ENCODE results near the gene MLYCD.

The MLYCD gene

DNA sequence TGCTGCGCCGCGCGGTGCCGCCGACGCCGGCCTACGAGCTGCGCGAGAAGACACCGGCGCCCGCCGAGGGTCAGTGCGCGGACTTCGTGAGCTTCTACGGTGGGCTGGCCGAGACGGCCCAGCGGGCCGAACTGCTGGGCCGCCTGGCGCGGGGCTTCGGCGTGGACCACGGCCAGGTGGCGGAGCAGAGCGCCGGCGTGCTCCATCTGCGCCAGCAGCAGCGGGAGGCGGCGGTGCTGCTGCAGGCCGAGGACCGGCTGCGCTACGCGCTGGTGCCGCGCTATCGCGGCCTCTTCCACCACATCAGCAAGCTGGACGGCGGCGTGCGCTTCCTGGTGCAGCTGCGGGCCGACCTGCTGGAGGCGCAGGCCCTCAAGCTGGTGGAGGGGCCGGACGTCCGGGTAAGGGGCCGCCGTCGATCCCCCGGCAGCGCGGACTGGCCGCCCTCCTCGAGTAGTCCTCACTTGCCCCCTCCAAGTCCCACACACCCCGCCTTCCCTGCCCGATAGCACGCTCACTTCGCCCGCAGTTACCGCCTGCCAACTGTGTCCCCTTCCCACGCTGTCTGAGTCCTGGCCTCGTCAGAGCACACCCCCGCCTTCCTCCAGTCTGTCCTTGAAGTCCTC is 470 bp downstream of the MLYCD start:
- no peak for FAIRE-seq
- DNase-seq (ENCODE audit: low spot score), result peak; percentile 4

DNA sequence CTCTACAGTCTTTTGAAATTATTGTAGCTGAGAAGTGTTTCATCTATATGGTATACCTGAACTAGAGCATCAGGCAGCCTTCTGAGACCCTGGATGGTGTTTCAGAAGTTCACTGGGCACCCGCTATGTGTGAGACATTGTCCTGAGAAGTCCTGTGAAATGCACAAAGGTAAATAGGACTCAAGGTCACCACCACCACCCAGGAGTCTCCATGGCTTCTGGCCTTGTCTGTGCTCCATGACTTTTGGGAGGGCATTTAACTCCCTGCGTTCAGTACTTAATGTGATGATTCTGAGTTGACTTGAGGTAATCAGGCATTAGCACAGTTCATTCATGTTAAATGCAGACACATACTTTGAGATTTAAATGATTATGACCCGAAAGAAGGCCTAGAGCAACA is 1.1 kb downstream of the MLYCD start:
- FAIRE-seq (no peak), DNase-seq (ENCODE audit: low spot score) (no peak)

DNA sequence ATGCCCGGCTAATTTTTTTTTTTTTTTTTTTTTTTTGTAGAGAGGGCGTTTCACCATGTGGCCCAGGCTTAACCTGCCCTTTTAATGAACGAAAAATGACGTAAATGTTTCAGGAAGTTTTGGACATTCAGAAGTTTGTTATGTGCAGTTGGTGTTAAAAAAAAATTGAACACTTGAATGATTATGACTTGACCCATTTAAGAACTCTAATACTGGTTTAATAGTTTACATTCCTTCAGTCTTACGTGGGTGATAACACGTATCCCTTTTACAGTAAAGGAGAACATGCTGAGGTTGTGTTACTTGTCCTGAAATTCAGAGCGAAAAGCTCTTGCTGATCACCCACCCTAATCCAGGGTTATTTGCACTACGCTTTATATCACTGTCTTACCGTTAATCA is 1.7 kb downstream of the MLYCD start:
- FAIRE-seq, result no peak
- peak; percentile 37 for DNase-seq (ENCODE audit: low spot score)

DNA sequence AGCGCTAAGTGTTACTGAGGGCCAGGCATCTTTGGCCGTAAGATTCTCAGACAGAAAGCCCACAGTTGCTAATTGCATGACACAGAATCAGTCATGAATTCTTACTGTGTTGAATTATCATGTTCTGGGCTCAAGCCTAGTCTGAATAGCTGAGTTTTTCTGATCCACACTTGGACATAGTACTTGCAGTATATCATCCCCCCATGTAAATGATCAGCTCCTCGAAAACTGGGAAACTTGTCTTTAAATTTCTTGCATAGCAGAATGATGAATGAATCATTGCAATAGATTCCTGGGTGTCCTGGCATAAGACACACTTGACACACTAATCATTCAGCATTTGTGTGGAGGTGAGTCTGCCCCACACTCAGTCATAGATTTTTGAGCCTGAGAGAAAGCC is 2.2 kb downstream of the MLYCD start:
- DNase-seq (ENCODE audit: low spot score) (peak; percentile 46), FAIRE-seq (no peak)

DNA sequence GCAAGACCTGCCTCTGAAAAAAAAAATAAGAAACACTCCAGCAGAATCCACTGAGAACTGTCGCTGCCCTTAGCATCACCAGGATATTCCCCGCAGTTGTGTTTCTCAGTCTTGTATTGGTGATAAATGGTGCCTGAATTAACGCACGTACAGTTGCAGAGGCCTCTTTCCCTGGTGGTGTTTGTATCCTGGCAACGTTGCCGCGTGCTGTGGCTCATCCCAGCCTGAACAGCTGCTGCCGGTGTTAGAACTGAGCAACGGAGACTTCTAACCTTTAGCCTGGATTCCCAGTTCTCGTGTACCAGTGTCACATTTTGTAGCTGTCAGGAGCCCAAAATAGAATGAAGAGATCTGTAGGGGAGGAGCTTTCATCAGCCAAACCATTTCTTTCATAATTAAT is 4.8 kb downstream of the MLYCD start:
- DNase-seq (ENCODE audit: low spot score), result no peak
- no peak for FAIRE-seq

DNA sequence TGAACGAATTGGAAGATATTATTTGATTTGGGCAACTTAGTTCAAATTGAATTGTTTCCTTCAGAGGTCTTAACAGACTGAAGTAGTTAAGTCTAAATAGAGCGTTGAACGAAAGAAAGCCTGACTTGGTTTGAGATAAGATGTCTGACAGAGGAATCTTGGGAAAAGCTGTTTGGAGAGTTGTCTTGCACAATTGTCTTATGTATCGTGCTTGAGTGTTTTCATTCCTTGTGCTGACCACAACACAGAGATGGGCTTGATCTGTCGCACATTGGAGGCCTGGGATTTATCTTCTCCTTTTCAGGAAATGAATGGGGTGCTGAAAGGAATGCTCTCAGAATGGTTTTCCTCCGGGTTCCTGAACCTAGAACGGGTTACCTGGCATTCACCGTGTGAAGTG is 7.8 kb downstream of the MLYCD start:
- no peak for FAIRE-seq

DNA sequence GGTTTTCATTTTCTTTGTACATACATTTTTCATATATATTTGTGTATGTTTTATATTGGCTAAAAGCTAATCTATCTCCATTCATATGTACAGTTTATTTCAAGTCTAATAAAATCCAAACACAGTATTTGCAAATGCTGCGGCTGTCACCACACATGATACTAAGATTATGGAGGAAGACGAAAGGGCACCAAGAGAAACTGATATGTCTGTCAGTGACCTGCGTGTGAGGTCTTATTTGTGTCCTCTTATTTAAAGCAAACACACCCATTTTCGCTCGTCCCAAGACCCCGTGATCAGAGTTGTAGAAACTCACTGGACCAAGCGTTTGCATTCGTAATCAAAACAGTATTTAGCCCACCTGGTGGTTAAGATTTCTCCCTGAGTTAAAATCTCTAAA is 8.2 kb downstream of the MLYCD start:
- no peak for DNase-seq (ENCODE audit: low spot score)
- no peak for FAIRE-seq

More for the DNA sequence above, 7.8 kb downstream of the MLYCD start:
- DNase-seq (ENCODE audit: low spot score), result no peak

- DNase-seq (ENCODE audit: low spot score) (no peak), FAIRE-seq (no peak)
These were observed 8.8 kb downstream of the MLYCD start for GRCh38 chr16:83907631-83908250.

DNA sequence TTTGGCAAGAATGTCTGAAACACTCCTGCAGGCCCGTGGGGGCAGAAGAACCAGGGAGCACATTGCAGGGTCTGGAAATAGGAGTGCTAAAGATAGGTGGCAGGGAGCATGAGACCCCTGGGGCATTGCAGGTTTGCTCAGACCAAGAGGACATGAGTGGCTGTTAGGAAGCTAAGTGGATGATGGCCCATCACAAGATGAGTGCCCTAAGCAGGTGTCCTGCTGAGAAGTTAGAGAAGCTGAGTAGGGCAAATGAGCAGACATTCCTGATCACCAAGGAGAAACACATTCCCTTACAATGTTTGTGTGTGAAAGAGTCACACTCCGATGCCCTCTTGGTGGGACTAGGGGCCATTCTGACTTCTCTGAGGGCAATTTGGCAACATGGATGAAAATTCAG is 9.9 kb downstream of the MLYCD start:
- DNase-seq (ENCODE audit: low spot score), result no peak
- no peak for FAIRE-seq

GRCh38 chr16:83911290-83911689 is 12.4 kb downstream of the MLYCD start:
- no peak for FAIRE-seq
- no peak for DNase-seq (ENCODE audit: low spot score)

DNA sequence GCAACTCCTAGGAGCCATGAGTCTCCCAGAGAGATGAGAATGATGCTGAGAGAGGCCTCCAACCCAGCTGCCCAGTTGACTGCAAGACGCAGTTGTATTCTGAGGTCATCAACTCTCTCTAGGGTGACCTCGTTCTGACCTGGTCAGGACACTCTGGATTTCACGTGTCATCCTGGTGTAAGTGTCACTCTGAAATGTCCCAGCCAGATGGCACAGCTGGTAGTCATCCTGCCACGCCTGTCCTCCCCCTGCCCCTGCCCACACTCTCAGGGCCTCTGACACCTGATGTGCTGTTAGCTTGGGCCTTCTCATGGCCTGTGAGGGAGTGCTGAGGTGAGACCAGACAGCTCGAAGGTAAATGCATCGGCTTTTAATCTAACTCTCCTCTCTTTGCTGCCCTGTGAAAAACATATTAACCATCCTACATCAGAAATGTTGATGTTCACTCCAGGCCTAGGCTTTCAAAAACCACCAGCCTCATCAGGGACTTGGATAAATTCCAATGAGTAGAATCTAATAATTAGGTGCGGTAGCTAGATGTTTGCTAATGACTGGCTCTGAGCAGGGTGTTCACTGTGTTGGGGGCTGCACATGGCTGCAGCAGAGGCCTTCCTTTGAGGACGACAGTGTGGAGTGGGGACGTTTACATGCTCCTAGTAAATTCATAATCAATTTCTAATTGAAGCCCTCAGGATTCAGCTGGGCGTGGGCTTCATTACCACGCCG is 13.8 kb downstream of the MLYCD start:
- FAIRE-seq, result no peak
- DNase-seq (ENCODE audit: low spot score), result no peak

- no peak for FAIRE-seq
These were observed 14.3 kb downstream of the MLYCD start for GRCh38 chr16:83913245-83913633.

GRCh38 chr16:83914091-83914710 is 15.3 kb downstream of the MLYCD start:
- DNase-seq (ENCODE audit: low spot score) (no peak), FAIRE-seq (no peak)

More at GRCh38 chr16:83913245-83913633, 14.3 kb downstream of the MLYCD start:
- no peak for DNase-seq (ENCODE audit: low spot score)

DNA sequence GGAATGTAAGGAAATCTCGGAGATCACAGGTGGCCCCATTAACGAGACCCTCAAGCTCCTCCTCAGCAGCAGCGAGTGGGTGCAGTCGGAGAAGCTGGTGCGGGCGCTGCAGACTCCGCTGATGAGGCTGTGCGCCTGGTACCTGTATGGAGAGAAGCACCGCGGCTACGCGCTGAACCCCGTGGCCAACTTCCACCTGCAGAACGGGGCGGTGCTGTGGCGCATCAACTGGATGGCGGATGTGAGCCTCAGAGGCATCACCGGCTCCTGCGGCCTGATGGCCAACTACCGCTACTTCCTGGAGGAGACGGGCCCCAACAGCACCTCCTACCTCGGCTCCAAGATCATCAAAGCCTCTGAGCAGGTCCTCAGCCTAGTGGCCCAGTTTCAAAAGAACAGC is 16.2 kb downstream of the MLYCD start:
- DNase-seq (ENCODE audit: low spot score) (no peak), FAIRE-seq (no peak)

DNA sequence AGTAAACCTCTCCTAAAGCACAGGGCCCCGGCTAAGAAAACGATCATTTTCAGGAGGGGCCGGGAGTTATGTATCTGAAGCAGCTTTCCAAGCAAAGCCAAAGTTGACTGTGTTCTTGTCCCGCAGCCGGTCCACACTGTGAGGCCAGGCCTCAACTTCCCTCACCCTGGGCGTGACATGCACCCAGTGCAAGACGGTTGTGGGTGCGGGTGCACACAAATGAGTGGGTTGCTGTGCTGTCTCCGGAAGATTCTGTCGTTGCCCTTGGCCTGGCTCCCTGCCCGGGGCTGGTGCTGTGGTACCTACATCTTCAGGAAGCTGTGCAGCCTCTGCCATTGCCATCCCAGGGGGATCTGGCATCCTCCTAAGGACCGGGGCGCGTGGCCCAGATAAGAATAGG is 16.6 kb downstream of the MLYCD start:
- DNase-seq (ENCODE audit: low spot score) (no peak), FAIRE-seq (no peak)

- no peak for FAIRE-seq
- no peak for DNase-seq (ENCODE audit: low spot score)
These were observed 18.5 kb downstream of the MLYCD start for GRCh38 chr16:83917152-83918120.

GRCh38 chr16:83920894-83921491 is 22.1 kb downstream of the MLYCD start:
- FAIRE-seq (no peak), DNase-seq (ENCODE audit: low spot score) (no peak)

DNA sequence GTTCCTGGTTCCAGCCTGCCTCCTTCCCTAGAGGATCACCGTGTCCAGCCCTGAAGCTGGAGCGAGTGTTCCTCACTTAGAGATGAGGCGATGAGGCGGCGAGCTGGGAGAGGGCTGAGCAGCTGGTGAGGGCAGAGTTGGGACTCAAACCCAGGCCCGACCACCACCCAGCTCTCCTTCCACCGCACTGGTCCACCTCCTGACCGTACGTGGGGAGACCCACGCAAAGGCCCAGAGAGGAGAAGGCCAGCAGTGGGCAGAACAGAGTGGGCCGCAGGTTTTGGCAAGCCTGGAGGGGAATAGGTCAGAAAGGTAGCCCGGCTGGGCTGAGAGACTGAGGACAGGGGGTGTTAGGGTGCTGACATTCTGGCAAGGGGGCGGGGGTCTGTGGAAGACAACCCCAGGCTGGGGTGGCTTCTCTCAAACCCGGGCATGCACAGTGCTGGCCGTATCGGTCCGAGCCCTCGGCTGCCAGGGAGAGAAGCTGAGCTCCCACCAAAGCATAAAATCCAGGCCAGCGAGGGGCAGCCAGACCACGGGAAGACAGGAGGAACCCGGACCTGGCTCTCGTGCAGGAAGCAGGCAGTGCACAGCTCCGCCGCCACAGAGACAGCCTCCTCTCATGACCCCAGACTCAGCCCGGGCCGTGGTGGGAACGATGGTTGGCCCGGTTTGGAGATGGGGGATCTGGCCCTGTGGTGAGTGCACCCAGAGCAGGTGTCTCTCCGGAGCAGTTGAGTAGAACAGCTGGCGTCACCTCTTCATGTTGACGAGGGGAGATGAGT is 24.9 kb downstream of the MLYCD start:
- DNase-seq (ENCODE audit: low spot score) (no peak), FAIRE-seq (no peak)

DNA sequence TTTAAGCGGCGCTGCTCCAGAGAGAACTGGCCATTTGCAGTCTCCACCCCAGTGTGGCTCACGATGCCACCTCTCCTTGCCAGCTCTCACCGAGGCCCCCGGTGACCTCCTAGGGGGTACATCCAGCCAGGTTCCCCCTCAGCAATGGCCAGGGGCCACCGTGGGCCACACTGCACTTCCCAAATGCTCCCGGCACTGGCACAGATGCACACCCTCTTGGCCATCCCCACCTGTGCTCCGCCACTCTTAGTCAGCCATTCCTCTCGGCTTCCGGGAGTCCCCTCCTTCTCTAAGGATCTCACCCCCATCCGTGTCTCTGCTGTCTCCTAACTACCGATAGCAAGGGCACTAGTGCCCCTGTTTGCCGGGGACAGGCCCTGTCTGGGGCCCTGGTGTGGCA is 25.8 kb downstream of the MLYCD start:
- FAIRE-seq (no peak), DNase-seq (ENCODE audit: low spot score) (no peak)

Data from RCC 7860 (cell line).